Prostate gland (tissue), 2 donors: Measurements from ENCODE around the gene TCP11. TPM values are rescaled to one million over a fixed set of nuclear protein-coding genes. Genes with fewer than 3 reads are reported as not detected.
A peak's percentile ranks its signal among the peaks of the same experiment; 100 is the strongest.

Experiments
- DNase-seq: peaks from one replicate; pipeline ENCODE4 v3.0.0-alpha.2; 2019; ENCODE audit warnings: low spot score
- H3K27ac ChIP-seq, 2 donors: fragments of 200-600 bp; sonication (generic); 2 replicates each; pipeline ENCODE4 v1.5.1; 2017 to 2019
- H3K27me3 ChIP-seq: fragments of 200-600 bp; sonication (generic); replicated peaks from 2 replicates; pipeline ENCODE4 v1.5.1; 2019; ENCODE audit not compliant: insufficient read depth
- H3K36me3 ChIP-seq, 2 donors: fragments of 200-600 bp; sonication (generic); 1 replicate in 1 of 2; 2 replicates in 1 of 2; pipeline versions ENCODE4 v1.5.1 to v1.8.1; 2017 to 2019
- H3K4me1 ChIP-seq: fragments of 200-600 bp; sonication (generic); replicated peaks from 2 replicates; pipeline ENCODE4 v1.5.1; 2019
- H3K4me3 ChIP-seq, 2 donors: fragments of 200-600 bp; sonication (generic); 2 replicates each; pipeline ENCODE4 v1.5.1; 2017 to 2019
- H3K9me3 ChIP-seq: fragments of 200-600 bp; sonication (generic); 2 replicates; pipeline ENCODE4 v1.5.1; 2017
- POLR2A ChIP-seq: fragments of 450-650 bp; IDR thresholded peaks from one replicate; pipeline ENCODE4 v1.6.1; 2016; ENCODE audit warnings: antibody characterized with exemption, mild to moderate bottlenecking
- POLR2AphosphoS5 ChIP-seq: sonication (generic); formaldehyde crosslinking; IDR thresholded peaks from one replicate; pipeline ENCODE4 v1.6.1; 2017; ENCODE audit warnings: antibody characterized with exemption
- WGBS: methylation state at CpG from one replicate; pipeline ENCODE4 v1.1.5; 2018; 5-methylcytosine and 5-hydroxymethylcytosine counted together
- intact Hi-C: fragments of 100-400 bp; cut with DNase I; formaldehyde crosslinking; loops from one replicate; pipeline ENCODE4 v1.14.2; 2022
- total RNA-seq, 2 donors: library from RNA; depleted of rRNA; stranded (reverse); fragments of >200 nt; gene quantifications; one replicate each; pipeline ENCODE4 v1.1.0, GENCODE V29; 2016
- TF ChIP-seq, protein P1 (sequence below), 4 experiments: fragments of 200-600 bp in 2 of 4; fragments of 450-650 bp in 2 of 4; sonication (generic) in 2 of 4; IDR thresholded peaks; 1 replicate in 3 of 4; 2 replicates in 1 of 4; pipeline ENCODE4 v1.5.1; 2016 to 2019; ENCODE audit warnings: antibody characterized with exemption in 4 of 4, mild to moderate bottlenecking in 2 of 4, moderate library complexity in 2 of 4

The TCP11 gene
- total RNA-seq, 2 donors from 2014 or later = 0.87 to 33.3 TPM

DNA sequence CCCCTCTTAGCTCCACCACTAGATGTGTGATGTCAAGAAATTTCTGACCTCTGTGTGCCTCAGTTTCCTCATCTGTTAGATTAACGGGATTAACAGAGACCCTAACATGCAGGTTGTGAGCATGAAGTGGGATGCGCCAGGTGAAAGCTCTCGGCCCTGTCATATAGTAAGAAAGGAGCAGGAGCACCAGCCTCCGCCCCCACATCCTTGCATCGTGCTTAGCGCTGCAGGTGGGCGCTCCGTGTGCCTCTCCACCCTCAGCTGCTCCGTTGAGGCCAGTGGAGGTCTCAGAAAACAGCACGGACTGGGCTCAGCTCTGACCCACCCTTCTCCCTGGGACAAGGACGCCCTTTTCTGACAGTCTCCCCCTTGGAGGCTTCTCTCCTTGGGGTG lies 63.4 kb downstream of the TCP11 start:
- H3K36me3 ChIP-seq = peaks cover 3 to 9% of the 10 kb centered on the region in 2 donors
- H3K4me1 ChIP-seq = no peaks in the 10 kb centered on the region
- intact Hi-C loops = no loop called here
- no peak for DNase-seq
- no peak overlapping the region for H3K4me3 ChIP-seq
- no peaks in the 10 kb centered on the region for H3K27me3 ChIP-seq
- WGBS = 72% methylated on average over 11 of the region's 11 CpGs
- no peaks in the 10 kb centered on the region for H3K9me3 ChIP-seq
- H3K27ac ChIP-seq = no peak overlapping the region
- TF ChIP-seq, protein P1, sequence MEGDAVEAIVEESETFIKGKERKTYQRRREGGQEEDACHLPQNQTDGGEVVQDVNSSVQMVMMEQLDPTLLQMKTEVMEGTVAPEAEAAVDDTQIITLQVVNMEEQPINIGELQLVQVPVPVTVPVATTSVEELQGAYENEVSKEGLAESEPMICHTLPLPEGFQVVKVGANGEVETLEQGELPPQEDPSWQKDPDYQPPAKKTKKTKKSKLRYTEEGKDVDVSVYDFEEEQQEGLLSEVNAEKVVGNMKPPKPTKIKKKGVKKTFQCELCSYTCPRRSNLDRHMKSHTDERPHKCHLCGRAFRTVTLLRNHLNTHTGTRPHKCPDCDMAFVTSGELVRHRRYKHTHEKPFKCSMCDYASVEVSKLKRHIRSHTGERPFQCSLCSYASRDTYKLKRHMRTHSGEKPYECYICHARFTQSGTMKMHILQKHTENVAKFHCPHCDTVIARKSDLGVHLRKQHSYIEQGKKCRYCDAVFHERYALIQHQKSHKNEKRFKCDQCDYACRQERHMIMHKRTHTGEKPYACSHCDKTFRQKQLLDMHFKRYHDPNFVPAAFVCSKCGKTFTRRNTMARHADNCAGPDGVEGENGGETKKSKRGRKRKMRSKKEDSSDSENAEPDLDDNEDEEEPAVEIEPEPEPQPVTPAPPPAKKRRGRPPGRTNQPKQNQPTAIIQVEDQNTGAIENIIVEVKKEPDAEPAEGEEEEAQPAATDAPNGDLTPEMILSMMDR (IDR thresholded peaks at IDR 0.05) = no peak
- TF ChIP-seq POLR2A (no peak), POLR2AphosphoS5 (no peak)

DNA sequence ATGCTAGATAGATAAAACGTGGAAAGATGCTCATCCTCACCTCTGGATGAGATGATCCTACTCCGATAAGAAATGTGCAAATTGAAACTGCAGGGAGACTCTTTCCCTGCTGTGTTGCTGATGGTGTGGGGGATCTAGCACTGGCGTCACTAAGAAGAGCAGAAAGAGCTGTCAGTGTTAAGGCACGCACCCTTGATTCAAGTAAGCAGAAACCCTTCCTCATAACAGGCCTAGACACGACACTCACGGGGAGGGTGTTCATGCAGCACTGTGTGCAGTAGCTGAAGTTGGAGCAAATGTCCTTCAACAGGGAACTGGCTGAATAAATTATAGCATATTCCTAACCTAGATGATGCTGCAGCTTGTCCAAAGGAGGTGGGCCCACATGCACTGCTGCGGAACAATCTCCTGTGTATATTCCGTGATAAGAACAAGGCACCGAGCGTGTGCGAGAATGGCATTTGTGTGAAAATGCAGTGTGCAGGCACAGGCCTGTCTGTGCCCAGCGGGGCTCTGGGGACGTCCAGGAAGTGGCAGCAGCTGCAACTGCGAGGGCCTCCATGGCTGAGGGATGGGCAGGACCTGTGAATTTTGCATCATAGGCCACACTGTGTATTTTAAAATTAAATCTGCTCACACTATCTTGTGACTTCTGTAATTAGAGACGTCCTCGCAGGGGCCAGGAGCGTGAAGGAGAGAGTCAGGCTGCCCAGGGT lies 64.0 kb downstream of the TCP11 start:
- peak overlapping the region in 1 of 2 donors; percentile 54 for H3K27ac ChIP-seq
- peaks cover 3 to 9% of the 10 kb centered on the region in 2 donors for H3K36me3 ChIP-seq
- H3K9me3 ChIP-seq = no peaks in the 10 kb centered on the region
- 53% methylated on average over 17 of the region's 17 CpGs for WGBS
- H3K4me3 ChIP-seq = no peak overlapping the region
- no peaks in the 10 kb centered on the region for H3K4me1 ChIP-seq
- TF ChIP-seq, protein P1 (IDR thresholded peaks at IDR 0.05) = no peak
- TF ChIP-seq POLR2A = no peak
- TF ChIP-seq POLR2AphosphoS5 = peak; percentile 30
- no peaks in the 10 kb centered on the region for H3K27me3 ChIP-seq
- peak; percentile 51 for DNase-seq
- intact Hi-C loops = no loop called here

- H3K27me3 ChIP-seq = no peaks in the 10 kb centered on the region
- intact Hi-C loops = no loop called here
- TF ChIP-seq, protein P1 (IDR thresholded peaks at IDR 0.05) = no peak
- TF ChIP-seq POLR2A = no peak
- TF ChIP-seq POLR2AphosphoS5 = no peak
- H3K27ac ChIP-seq = no peak overlapping the region
- H3K4me1 ChIP-seq = no peaks in the 10 kb centered on the region
- no peak for DNase-seq
- no peaks in the 10 kb centered on the region for H3K9me3 ChIP-seq
- WGBS = 94% methylated on average over 20 of the region's 20 CpGs
- H3K36me3 ChIP-seq = no peaks in the 10 kb centered on the region
- no peak overlapping the region for H3K4me3 ChIP-seq
Measured at GRCh38 chr6:35073766-35074471, 67.2 kb downstream of the TCP11 start.

- Histone ChIP-seq H3K27ac (no peak overlapping the region), H3K36me3 (no peaks in the 10 kb centered on the region), H3K4me1 (no peaks in the 10 kb centered on the region), H3K9me3 (no peaks in the 10 kb centered on the region), H3K27me3 (no peaks in the 10 kb centered on the region), H3K4me3 (no peak overlapping the region)
- intact Hi-C loops = no loop called here
- DNase-seq = no peak
- 96% methylated on average over 9 of the region's 10 CpGs for WGBS
- TF ChIP-seq, protein P1 (IDR thresholded peaks at IDR 0.05) = no peak
- TF ChIP-seq POLR2A = no peak
- no peak for TF ChIP-seq POLR2AphosphoS5
Measured at GRCh38 chr6:35073211-35073610, 67.9 kb downstream of the TCP11 start.

- no peak overlapping the region for H3K27ac ChIP-seq
- no peaks in the 10 kb centered on the region for H3K36me3 ChIP-seq
Measured at GRCh38 chr6:35072698-35073055, 68.5 kb downstream of the TCP11 start.

More at GRCh38 chr6:35072698-35073055, 68.5 kb downstream of the TCP11 start:
- no peaks in the 10 kb centered on the region for H3K9me3 ChIP-seq
- TF ChIP-seq POLR2A (no peak), POLR2AphosphoS5 (no peak)
- TF ChIP-seq, protein P1 (IDR thresholded peaks at IDR 0.05) = no peak
- no peaks in the 10 kb centered on the region for H3K27me3 ChIP-seq
- WGBS = 91% methylated on average over 9 of the region's 9 CpGs
- H3K4me3 ChIP-seq = no peak overlapping the region
- H3K4me1 ChIP-seq = no peaks in the 10 kb centered on the region
- DNase-seq = no peak
- intact Hi-C loops = no loop called here
